ENCODE data around the gene U2SURP.
"Not testable (repeated sequence)": the region's sequence is repeated elsewhere in the genome, so short reads cannot be mapped to it uniquely, and the experiment has no call there.

The U2SURP gene

DNA sequence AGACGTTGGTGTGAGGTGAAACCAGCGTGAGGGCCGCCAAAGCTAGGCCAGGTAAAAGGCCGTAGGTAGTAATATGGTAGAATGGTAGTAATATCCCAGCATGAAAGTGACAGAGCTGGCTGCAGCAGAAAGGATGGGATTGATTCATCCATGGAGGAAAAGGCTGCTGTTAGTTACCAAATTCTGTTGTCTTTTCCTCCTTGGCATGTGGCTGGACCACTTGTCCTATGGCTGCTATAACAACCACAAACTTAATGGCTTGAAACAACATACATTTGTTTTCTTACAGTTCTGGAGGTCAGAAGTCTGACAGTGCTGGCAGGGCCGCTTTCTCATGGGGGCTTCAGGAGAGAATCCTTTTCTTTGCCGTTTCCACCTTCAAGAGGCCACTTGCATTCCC lies 70.4 kb downstream of the U2SURP start:
- H3K36me3 ChIP-seq (ENCODE audit: control insufficient read depth, insufficient read depth, low read length), result no peaks in the 10 kb centered on the region
- H3K27me3 ChIP-seq (ENCODE audit: control insufficient read depth, insufficient read depth, low read length), result no peaks in the 10 kb centered on the region
- H3K4me1 ChIP-seq (ENCODE audit: control insufficient read depth, insufficient read depth, low read length), result peaks cover 23% of the 10 kb centered on the region
- H3K9me3 ChIP-seq (ENCODE audit: control insufficient read depth, insufficient read depth, low read length), result no peaks in the 10 kb centered on the region
- no peak overlapping the region for H3K9ac ChIP-seq (ENCODE audit: low read depth, low read length)
- peak overlapping the region; percentile 75 for H3K27ac ChIP-seq (ENCODE audit: low read depth, low read length)
- no peak overlapping the region for H3K4me3 ChIP-seq (ENCODE audit: low read depth, low read length)

DNA sequence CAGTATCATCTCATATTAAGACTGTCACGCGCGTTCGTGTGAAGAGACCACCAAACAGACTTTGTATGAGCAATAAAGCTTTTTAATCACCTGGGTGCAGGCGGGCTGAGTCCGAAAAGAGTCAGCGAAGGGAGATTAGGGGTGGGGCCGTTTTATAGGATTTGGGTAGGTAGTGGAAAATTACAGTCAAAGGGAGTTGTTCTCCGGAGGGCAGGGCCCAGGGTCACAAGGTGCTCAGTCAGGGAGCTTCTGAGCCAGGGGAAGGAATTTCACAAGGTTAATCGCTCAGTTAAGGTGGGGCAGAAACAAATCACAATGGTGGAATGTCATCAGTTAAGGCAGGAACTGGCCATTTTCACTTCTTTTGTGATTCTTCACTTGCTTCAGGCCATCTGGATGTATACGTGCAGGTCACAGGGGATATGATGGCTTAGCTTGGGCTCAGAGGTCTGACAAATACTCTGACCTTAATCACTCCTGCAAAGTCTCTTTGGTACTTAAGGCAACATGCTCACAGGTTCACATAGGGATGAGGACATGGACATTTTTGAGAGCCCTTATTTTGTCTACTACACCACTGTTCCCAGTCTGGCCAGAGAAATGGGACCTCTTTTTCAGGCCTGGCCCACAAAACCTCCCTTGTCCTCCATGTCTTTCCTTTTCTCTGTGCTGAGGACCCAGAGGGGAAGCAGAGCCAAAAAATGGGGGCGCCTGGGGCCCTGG lies 71.1 kb downstream of the U2SURP start:
- not testable (repeated sequence) for H3K9ac ChIP-seq (ENCODE audit: low read depth, low read length)
- H3K4me1 ChIP-seq (ENCODE audit: control insufficient read depth, insufficient read depth, low read length), result peaks cover 23% of the 10 kb centered on the region

DNA sequence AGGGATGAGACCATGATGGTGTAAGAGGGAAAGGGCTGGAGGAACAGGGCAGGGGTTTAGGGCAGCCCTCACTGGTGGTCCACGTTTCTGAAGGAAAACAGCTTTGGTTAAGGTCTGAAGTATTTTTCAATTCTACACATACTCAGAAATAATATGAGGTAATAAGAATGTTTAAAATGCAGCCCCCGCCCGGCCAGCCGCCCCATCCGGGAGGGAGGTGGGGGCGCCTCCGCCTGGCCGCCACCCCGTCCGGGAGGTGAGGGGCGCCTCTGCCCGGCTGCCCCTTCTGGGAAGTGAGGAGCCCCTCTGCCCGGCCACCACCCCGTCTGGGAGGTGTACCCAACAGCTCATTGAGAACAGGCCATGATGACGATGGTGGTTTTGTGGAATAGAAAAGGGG lies 72.2 kb downstream of the U2SURP start:
- not testable (repeated sequence) for H3K9ac ChIP-seq (ENCODE audit: low read depth, low read length); H3K27ac ChIP-seq (ENCODE audit: low read depth, low read length); H3K4me3 ChIP-seq (ENCODE audit: low read depth, low read length); H3K9me3 ChIP-seq (ENCODE audit: control insufficient read depth, insufficient read depth, low read length); H3K27me3 ChIP-seq (ENCODE audit: control insufficient read depth, insufficient read depth, low read length); H3K36me3 ChIP-seq (ENCODE audit: control insufficient read depth, insufficient read depth, low read length)
- H3K4me1 ChIP-seq (ENCODE audit: control insufficient read depth, insufficient read depth, low read length), result peaks cover 16% of the 10 kb centered on the region

More for the DNA sequence above, 71.1 kb downstream of the U2SURP start:
- H3K9me3 ChIP-seq (ENCODE audit: control insufficient read depth, insufficient read depth, low read length); H3K4me3 ChIP-seq (ENCODE audit: low read depth, low read length); H3K27me3 ChIP-seq (ENCODE audit: control insufficient read depth, insufficient read depth, low read length); H3K36me3 ChIP-seq (ENCODE audit: control insufficient read depth, insufficient read depth, low read length); H3K27ac ChIP-seq (ENCODE audit: low read depth, low read length): not testable (repeated sequence)

DNA sequence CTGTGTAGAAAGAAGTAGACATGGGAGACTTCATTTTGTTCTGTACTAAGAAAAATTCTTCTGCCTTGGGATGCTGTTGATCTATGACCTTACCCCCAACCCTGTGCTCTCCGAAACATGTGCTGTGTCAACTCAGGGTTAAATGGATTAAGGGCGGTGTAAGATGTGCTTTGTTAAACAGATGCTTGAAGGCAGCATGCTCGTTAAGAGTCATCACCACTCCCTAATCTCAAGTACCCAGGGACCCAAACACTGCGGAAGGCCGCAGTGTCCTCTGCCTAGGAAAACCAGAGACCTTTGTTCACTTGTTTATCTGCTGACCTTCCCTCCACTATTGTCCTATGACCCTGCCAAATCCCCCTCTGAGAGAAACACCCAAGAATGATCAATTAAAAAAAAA lies 72.6 kb downstream of the U2SURP start:
- H3K27me3 ChIP-seq (ENCODE audit: control insufficient read depth, insufficient read depth, low read length); H3K4me3 ChIP-seq (ENCODE audit: low read depth, low read length); H3K9ac ChIP-seq (ENCODE audit: low read depth, low read length); H3K9me3 ChIP-seq (ENCODE audit: control insufficient read depth, insufficient read depth, low read length); H3K36me3 ChIP-seq (ENCODE audit: control insufficient read depth, insufficient read depth, low read length); H3K27ac ChIP-seq (ENCODE audit: low read depth, low read length): not testable (repeated sequence)
- H3K4me1 ChIP-seq (ENCODE audit: control insufficient read depth, insufficient read depth, low read length), result peaks cover 16% of the 10 kb centered on the region

DNA sequence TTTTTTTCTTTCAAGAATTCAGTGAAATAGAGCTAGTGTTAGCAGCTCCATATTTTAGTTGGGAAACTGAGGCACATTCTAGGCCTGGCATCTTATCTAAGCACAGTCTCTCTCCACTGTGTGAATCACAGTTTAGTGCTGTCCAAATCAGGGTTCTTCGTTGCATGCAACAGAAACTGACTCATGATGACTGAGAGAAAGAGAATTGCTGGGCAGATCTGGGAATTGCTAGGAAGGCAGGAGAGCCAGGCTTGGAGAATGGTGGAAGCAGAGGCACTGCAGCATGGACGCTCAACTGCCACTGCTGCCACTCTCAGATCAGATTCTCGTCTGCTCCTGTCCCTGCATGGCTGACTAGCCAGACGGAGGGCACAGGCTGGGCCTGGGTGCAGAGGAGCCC lies 77.5 kb downstream of the U2SURP start:
- no peak overlapping the region for H3K27ac ChIP-seq (ENCODE audit: low read depth, low read length)
- no peaks in the 10 kb centered on the region for H3K36me3 ChIP-seq (ENCODE audit: control insufficient read depth, insufficient read depth, low read length)

DNA sequence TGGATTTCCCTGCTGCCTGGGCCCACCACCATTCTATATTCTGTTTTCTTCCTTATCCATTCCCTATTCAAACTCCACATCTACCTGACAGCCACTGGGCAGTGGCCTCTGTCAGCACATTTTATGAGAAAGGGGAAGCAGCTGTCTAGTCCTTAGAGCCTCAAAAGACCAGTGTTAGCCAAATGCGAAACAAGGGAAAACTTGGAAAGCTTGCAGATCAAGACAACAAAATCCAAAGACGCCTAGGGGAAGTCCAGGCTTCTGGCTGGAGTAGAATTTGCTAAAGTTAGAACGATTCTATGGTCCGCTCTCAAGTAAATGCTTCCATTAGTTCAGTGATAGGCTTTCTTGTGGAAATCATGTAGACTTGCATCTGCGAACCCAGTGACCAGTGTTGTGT lies 78.8 kb downstream of the U2SURP start:
- H3K27ac ChIP-seq (ENCODE audit: low read depth, low read length), result no peak overlapping the region
- H3K9me3 ChIP-seq (ENCODE audit: control insufficient read depth, insufficient read depth, low read length), result no peaks in the 10 kb centered on the region; the same call in 1 of the 2 replicates
- H3K4me1 ChIP-seq (ENCODE audit: control insufficient read depth, insufficient read depth, low read length), result no peaks in the 10 kb centered on the region
- no peak overlapping the region for H3K4me3 ChIP-seq (ENCODE audit: low read depth, low read length)
- no peak overlapping the region for H3K9ac ChIP-seq (ENCODE audit: low read depth, low read length)
- H3K36me3 ChIP-seq (ENCODE audit: control insufficient read depth, insufficient read depth, low read length), result no peaks in the 10 kb centered on the region
- no peaks in the 10 kb centered on the region for H3K27me3 ChIP-seq (ENCODE audit: control insufficient read depth, insufficient read depth, low read length)

More for the DNA sequence above, 77.5 kb downstream of the U2SURP start:
- Histone ChIP-seq H3K27me3 (ENCODE audit: control insufficient read depth, insufficient read depth, low read length) (no peaks in the 10 kb centered on the region), H3K4me3 (ENCODE audit: low read depth, low read length) (no peak overlapping the region), H3K9ac (ENCODE audit: low read depth, low read length) (no peak overlapping the region), H3K9me3 (ENCODE audit: control insufficient read depth, insufficient read depth, low read length) (no peaks in the 10 kb centered on the region), H3K4me1 (ENCODE audit: control insufficient read depth, insufficient read depth, low read length) (no peaks in the 10 kb centered on the region)

DNA sequence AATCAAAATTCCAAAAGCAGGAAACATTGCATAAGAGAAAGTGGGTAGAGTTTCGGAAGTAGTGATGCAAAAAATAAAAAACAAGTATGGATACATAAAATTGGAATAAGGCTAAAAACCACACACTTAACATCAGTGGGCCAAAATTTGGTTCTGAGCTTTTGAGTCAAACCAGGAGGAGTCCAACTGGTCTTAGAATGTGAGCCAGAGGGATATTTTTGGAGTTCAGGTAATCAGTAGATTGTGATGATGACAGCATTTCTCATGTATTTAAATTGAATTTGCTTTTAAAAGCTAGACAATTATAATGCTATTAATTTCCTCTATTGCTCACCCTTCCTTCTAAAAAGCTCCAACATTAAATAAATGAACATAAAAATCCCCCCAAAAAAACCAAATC lies 80.0 kb downstream of the U2SURP start:
- H3K4me3 ChIP-seq (ENCODE audit: low read depth, low read length), result no peak overlapping the region
- no peak overlapping the region for H3K27ac ChIP-seq (ENCODE audit: low read depth, low read length)
- no peaks in the 10 kb centered on the region for H3K4me1 ChIP-seq (ENCODE audit: control insufficient read depth, insufficient read depth, low read length)
- no peaks in the 10 kb centered on the region for H3K27me3 ChIP-seq (ENCODE audit: control insufficient read depth, insufficient read depth, low read length)
- no peak overlapping the region for H3K9ac ChIP-seq (ENCODE audit: low read depth, low read length)
- H3K36me3 ChIP-seq (ENCODE audit: control insufficient read depth, insufficient read depth, low read length), result no peaks in the 10 kb centered on the region
- no peaks in the 10 kb centered on the region; the same call in 1 of the 2 replicates for H3K9me3 ChIP-seq (ENCODE audit: control insufficient read depth, insufficient read depth, low read length)

DNA sequence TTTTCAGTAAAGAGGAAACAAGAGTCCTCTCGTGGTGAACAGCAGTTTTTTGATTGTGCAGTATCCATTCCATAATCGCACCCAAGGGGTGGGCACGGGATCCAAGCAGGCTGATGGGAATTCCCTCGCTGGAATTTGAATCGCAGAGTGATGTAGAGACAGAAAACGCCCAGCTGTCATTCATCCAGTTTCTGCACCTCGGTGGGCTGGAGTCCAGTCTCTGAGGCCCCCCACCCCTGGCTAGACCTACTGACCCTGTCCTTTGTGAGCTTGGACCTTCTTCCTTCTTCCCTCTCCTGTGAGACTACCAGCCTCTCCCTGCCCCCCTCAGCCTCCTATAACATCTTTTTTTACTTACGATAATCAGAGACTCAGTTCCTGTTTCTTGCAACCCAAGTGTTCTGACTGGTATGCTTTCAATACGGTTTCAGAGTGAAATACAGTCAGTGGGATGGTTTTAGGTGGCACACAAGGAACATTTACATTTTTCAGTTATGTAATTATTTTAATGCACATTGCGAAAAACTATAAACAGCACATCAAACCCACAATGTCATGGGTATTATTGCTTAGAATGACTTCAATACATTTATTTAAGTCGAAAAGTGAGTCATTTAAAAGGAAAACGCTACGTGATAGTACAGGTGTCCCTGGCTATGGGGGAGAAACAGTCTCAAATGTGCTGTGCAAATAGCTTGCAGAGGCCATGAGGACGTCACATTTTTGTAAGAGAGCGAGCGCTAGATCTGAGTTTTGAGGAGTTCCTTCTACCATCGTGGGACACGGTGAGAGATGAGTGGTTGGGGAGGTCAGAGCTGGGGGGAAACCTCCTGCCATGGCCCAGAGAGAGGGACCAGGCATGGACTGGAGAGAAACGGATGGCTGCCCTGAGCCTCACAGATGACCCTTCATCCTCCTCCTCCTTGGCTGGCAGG lies 80.7 kb downstream of the U2SURP start:
- H3K36me3 ChIP-seq (ENCODE audit: control insufficient read depth, insufficient read depth, low read length), result no peaks in the 10 kb centered on the region
- H3K4me3 ChIP-seq (ENCODE audit: low read depth, low read length), result no peak overlapping the region
- no peak overlapping the region for H3K9ac ChIP-seq (ENCODE audit: low read depth, low read length)
- no peak overlapping the region for H3K27ac ChIP-seq (ENCODE audit: low read depth, low read length)
- no peaks in the 10 kb centered on the region; the same call in 1 of the 2 replicates for H3K9me3 ChIP-seq (ENCODE audit: control insufficient read depth, insufficient read depth, low read length)
- no peaks in the 10 kb centered on the region for H3K4me1 ChIP-seq (ENCODE audit: control insufficient read depth, insufficient read depth, low read length)
- no peaks in the 10 kb centered on the region for H3K27me3 ChIP-seq (ENCODE audit: control insufficient read depth, insufficient read depth, low read length)

DNA sequence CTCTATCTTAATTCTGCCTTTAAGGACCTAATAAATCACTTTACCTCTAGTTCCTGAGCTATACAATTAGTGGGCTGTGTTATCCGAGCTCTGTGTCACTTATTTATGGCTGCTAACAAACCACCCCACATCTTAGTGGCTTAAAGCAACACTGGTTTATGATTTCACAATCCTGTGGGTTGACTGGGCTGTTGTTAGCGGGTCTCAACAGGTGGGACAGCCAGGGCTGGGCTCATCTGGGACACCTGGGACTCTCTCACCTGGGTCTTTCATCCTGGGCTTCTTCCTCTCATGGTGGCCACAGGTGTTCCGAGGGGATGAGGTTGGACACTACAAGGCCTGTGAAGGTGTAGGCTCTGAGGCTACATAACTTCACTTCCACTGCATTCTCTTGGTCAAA lies 82.4 kb downstream of the U2SURP start:
- H3K9me3 ChIP-seq (ENCODE audit: control insufficient read depth, insufficient read depth, low read length), result peaks cover 4% of the 10 kb centered on the region
- no peaks in the 10 kb centered on the region for H3K4me1 ChIP-seq (ENCODE audit: control insufficient read depth, insufficient read depth, low read length)
- H3K27me3 ChIP-seq (ENCODE audit: control insufficient read depth, insufficient read depth, low read length), result no peaks in the 10 kb centered on the region
- H3K36me3 ChIP-seq (ENCODE audit: control insufficient read depth, insufficient read depth, low read length), result no peaks in the 10 kb centered on the region
- H3K27ac ChIP-seq (ENCODE audit: low read depth, low read length), result no peak overlapping the region
- no peak overlapping the region for H3K9ac ChIP-seq (ENCODE audit: low read depth, low read length)
- no peak overlapping the region for H3K4me3 ChIP-seq (ENCODE audit: low read depth, low read length)

DNA sequence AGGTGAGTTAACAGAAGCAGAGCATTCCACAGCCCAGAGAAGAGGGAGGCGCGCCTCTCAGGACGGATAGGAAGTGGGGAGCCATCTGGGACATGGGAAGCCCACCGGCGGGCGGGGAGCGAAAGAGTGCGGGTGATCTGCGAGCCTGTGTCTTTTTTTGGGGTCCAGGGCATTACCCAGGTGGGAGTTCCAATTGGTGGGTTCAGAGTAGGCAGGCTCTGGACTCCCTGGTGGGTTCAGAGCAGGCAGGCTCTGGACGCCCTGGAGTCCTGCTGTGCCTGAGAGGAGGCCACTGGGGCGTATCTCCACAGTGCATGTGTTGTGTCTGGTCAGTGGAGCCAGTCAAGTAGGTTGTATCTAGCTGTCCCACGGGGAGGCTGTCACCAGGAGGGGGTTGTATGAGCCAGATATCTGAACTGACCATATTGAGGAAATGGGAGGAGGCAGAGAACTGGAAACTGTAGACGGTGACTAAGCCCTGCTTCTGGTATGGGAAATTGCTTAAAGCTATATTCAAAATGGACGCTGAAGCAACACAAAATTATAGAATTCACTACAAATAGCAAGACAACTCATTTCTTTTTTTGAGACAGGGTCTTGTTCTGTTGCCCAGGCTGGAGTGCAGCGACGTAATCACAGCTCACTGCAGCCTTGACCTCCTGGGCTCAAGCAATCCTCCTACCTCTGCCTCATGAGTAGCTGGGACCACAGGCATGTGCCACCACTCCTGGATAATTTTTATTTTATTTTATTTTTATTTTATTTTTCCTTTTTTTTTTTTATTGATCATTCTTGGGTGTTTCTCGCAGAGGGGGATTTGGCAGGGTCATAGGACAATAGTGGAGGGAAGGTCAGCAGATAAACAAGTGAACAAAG lies 83.7 kb downstream of the U2SURP start:
- H3K27ac ChIP-seq (ENCODE audit: low read depth, low read length), result no peak overlapping the region
- no peaks in the 10 kb centered on the region for H3K36me3 ChIP-seq (ENCODE audit: control insufficient read depth, insufficient read depth, low read length)
- no peak overlapping the region for H3K4me3 ChIP-seq (ENCODE audit: low read depth, low read length)
- H3K4me1 ChIP-seq (ENCODE audit: control insufficient read depth, insufficient read depth, low read length), result no peaks in the 10 kb centered on the region
- H3K9me3 ChIP-seq (ENCODE audit: control insufficient read depth, insufficient read depth, low read length), result peaks cover 4% of the 10 kb centered on the region
- H3K9ac ChIP-seq (ENCODE audit: low read depth, low read length), result no peak overlapping the region
- no peaks in the 10 kb centered on the region for H3K27me3 ChIP-seq (ENCODE audit: control insufficient read depth, insufficient read depth, low read length)

Measured in HUES48 (cell line).